Stimulated activated CD4-positive, alpha-beta T cell treated with anti-CD3 and anti-CD28 coated beads, Interleukin-12 subunit alpha, Interleukin-12 subunit beta, amount 100 ng/mL, for 48 hours (primary cell): ENCODE measurements around the gene JARID2.

Source experiments
- DNase-seq, 3 donors: peaks; one replicate each; pipeline ENCODE4 v3.0.0-alpha.2; 2020; ENCODE audit warnings: low read depth in 2 of 3, low spot score in 1 of 3

The JARID2 gene

GRCh38 chr6:15392182-15392581, 146.3 kb downstream of the JARID2 start:
- DNase-seq, result no peak

- no peak for DNase-seq
Observed at GRCh38 chr6:15393605-15394004, 147.7 kb downstream of the JARID2 start.

- no peak for DNase-seq
Observed at GRCh38 chr6:15395087-15395486, 149.2 kb downstream of the JARID2 start.

- DNase-seq, result no peak
Observed at GRCh38 chr6:15396808-15397207, 150.9 kb downstream of the JARID2 start.

- no peak for DNase-seq
Observed at GRCh38 chr6:15398633-15399275, 152.9 kb downstream of the JARID2 start.

- DNase-seq, result no peak
Observed at GRCh38 chr6:15399641-15400470, 154.0 kb downstream of the JARID2 start.

- DNase-seq, result no peak
Observed at GRCh38 chr6:15400572-15401004, 154.7 kb downstream of the JARID2 start.

- DNase-seq, result no peak
Observed at GRCh38 chr6:15401120-15401519, 155.3 kb downstream of the JARID2 start.

GRCh38 chr6:15401769-15402250, 155.9 kb downstream of the JARID2 start:
- no peak for DNase-seq

- DNase-seq, result no peak
Observed at GRCh38 chr6:15402406-15403045, 156.7 kb downstream of the JARID2 start.

- DNase-seq, result no peak
Observed at GRCh38 chr6:15403094-15403755, 157.4 kb downstream of the JARID2 start.

- no peak for DNase-seq
Observed at GRCh38 chr6:15404685-15404980, 158.8 kb downstream of the JARID2 start.

GRCh38 chr6:15405129-15406068, 159.5 kb downstream of the JARID2 start:
- DNase-seq, result no peak

GRCh38 chr6:15406452-15406851, 160.6 kb downstream of the JARID2 start:
- no peak for DNase-seq

- DNase-seq, result no peak
Observed at GRCh38 chr6:15408008-15408407, 162.1 kb downstream of the JARID2 start.

GRCh38 chr6:15408758-15409157, 162.9 kb downstream of the JARID2 start:
- DNase-seq, result no peak

- DNase-seq, result no peak
Observed at GRCh38 chr6:15409301-15410125, 163.6 kb downstream of the JARID2 start.

GRCh38 chr6:15410126-15410391, 164.2 kb downstream of the JARID2 start:
- DNase-seq, result no peak

GRCh38 chr6:15410752-15411151, 164.9 kb downstream of the JARID2 start:
- DNase-seq, result no peak

GRCh38 chr6:15411766-15412165, 165.9 kb downstream of the JARID2 start:
- no peak for DNase-seq
